ENCODE results near the gene ASB1.

ASB1 gene

DNA sequence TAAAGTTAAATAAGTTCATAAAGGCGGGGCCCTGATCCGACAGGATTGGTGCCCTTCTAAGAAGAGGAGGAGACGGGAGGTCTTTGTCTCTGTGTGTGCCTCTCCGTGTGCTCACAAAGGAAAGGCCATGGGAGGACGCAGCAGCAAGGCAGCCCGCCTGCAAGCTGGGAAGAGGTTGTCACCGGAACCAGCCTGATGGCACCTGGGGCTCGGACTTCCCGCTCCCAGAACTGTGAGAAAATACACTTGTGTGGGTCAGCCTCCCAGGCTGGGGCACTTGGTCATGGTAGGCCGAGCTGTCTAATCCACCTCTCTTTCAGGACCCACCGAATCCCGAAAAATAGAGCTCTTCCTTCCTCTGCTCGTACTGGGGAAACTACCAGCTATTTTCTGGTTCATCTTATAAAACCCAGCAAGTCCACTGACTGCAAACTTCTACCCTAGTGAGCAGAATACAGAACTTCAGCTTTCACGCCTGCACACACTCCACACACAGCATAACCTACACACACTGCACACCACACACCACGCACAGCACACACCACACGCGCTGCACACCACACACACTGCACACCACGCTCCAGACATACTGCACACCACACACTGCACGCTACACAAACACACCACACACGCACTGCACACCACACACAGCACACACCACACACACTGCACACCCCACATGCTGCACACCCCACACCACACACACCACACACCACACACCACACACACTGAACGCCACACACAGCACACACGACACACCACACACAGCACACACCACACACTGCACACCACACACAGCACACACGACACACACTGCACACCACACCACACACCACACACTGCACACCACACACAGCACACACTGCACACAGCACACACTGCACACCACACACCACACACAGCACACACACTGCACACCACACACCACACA is 58.1 kb downstream of the ASB1 start:
- TF ChIP-seq, protein P1, sequence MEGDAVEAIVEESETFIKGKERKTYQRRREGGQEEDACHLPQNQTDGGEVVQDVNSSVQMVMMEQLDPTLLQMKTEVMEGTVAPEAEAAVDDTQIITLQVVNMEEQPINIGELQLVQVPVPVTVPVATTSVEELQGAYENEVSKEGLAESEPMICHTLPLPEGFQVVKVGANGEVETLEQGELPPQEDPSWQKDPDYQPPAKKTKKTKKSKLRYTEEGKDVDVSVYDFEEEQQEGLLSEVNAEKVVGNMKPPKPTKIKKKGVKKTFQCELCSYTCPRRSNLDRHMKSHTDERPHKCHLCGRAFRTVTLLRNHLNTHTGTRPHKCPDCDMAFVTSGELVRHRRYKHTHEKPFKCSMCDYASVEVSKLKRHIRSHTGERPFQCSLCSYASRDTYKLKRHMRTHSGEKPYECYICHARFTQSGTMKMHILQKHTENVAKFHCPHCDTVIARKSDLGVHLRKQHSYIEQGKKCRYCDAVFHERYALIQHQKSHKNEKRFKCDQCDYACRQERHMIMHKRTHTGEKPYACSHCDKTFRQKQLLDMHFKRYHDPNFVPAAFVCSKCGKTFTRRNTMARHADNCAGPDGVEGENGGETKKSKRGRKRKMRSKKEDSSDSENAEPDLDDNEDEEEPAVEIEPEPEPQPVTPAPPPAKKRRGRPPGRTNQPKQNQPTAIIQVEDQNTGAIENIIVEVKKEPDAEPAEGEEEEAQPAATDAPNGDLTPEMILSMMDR (IDR thresholded peaks at IDR 0.05; ENCODE audit: insufficient read depth, low read depth, low read length, missing control alignments), result no peak

DNA sequence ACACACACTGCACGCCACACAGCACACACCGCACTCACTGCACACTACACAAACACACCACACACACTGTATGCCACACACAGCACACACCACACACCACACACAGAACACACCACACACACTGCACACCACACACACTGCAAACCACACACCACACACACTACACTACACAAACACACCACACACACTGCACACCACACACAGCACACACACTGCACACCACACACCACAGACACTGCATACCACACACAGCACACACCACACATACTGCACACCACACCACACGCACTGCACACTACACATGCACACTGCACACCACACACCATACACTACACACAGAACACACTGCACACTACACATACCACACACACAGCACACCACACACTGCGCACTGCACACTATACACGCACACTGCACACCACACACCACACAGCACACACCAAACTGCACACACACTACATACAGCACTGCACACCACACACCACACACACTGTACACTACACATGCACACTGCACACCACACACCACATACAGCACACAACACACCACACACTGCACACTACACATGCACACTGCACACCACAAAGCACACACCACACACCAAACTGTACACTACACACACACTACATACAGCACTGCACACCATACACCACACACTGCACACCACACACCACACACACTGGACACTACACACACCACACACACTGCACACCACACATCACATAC is 59.6 kb downstream of the ASB1 start:
- no peak for DNase-seq (ENCODE audit: low read depth)
- H3K4me3 ChIP-seq (ENCODE audit: low read depth, low read length), result no peak overlapping the region
- TF ChIP-seq, protein P1 (IDR thresholded peaks at IDR 0.05; ENCODE audit: insufficient read depth, low read depth, low read length, missing control alignments), result no peak

More for the DNA sequence above, 58.1 kb downstream of the ASB1 start:
- no peak for DNase-seq (ENCODE audit: low read depth)
- no peak overlapping the region for H3K4me3 ChIP-seq (ENCODE audit: low read depth, low read length)

DNA sequence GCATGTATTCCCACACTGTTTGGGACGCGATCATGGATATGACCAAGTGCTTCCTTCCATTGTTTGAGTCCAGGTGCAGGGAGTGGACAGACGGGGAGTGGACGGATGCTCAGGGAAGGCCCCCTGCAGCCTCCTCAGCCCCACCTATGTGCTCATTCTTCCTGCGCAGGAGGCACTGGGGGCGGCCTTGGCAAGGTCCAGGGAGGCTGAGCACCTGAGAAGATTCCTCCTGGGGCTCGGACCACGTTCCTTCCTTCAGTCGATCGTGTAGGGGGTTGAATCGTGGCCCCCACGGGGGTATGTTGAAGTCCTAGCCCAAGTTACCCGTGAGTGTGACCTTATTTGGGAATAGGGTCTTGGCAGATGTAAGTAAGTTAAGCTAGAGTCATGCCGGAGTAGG is 60.4 kb downstream of the ASB1 start:
- DNase-seq (ENCODE audit: low read depth), result no peak
- H3K4me3 ChIP-seq (ENCODE audit: low read depth, low read length), result no peak overlapping the region
- TF ChIP-seq, protein P1 (IDR thresholded peaks at IDR 0.05; ENCODE audit: insufficient read depth, low read depth, low read length, missing control alignments), result no peak

DNA sequence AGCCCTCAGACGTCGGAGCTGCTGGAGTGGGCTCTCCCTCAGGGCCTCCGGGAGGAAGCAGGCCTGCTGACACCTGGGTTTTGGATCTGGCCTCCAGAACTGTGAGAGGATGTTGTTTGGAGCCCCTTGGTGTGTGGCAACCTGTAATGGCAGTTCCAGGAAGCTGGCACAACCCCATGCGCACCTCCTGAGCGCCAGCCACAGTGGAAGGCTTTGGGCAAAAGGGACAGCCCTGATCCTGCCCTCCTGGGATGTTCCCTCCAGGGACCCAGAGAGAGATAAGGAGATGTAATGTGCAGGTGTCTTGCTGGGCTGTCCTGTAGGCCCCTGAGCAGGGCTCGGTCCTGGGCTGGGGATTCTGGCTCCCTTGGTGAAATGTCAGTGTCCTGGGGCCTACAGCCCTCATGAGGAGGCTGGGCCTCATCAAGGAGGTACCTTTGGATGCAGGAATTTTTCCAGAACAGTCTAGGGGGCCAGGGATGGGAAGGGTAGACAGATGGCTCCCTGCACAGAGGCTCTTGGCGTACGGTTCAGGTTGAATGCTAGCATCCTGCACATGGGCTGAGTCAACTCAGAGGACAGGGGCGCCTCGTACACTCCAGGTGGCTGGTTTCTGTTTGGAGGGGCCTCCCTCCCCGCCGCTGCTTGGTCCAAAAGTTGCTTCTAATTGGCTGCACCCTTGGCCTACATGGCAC is 61.1 kb downstream of the ASB1 start:
- DNase-seq (ENCODE audit: low read depth), result no peak
- H3K4me3 ChIP-seq (ENCODE audit: low read depth, low read length), result no peak overlapping the region
- TF ChIP-seq, protein P1 (IDR thresholded peaks at IDR 0.05; ENCODE audit: insufficient read depth, low read depth, low read length, missing control alignments), result no peak

DNA sequence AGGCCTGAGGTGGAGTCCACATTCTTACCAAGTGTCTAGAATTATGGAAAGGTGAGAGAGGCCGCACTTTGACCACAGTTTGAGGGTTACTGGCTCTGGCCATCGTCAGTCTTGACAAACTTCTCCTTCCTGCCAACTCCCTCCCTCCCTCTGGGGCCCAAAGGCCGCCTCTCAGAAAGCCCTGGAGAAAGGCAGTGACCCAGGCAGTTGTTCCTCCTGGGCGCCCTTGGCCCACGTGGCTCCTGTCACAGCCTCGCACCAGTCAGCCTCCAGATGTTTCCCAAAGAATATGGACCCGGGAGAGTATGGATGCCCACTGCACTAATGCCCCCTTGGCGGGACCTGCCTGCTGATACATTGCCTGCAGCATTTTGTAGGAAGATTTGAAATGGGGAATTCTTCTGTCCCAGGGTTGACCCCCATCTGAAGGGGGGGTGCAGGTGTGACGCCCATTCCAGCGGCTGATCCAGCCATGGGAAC is 61.7 kb downstream of the ASB1 start:
- no peak for DNase-seq (ENCODE audit: low read depth)
- TF ChIP-seq, protein P1 (IDR thresholded peaks at IDR 0.05; ENCODE audit: insufficient read depth, low read depth, low read length, missing control alignments), result no peak
- no peak overlapping the region for H3K4me3 ChIP-seq (ENCODE audit: low read depth, low read length)

DNA sequence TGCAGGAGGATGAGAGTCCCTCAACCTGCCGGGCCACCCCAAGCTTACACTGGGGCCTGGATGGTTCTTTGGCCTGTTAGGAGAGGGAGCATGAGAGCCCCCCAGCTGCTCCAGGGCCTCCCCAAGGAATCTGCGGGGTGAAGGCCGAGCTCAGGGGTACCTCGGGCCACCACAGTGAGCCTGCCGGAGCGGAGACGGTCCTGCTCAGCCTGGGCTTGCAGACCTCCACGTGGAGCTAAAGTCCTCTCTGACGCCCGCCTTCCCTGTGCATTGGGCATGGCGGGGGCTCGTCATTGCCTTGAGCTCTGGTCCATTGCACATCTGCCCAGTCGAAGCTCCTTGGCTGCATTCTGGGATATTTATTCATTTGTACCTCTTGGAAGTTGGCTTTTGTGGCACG is 62.7 kb downstream of the ASB1 start:
- no peak for DNase-seq (ENCODE audit: low read depth)
- no peak overlapping the region for H3K4me3 ChIP-seq (ENCODE audit: low read depth, low read length)
- TF ChIP-seq, protein P1 (IDR thresholded peaks at IDR 0.05; ENCODE audit: insufficient read depth, low read depth, low read length, missing control alignments), result no peak
